Vagina (tissue), 2 donors: Measurements from ENCODE around the gene HSD3B1. TPM values are rescaled to one million over a fixed set of nuclear protein-coding genes. Genes with fewer than 3 reads are reported as not detected.
A peak's percentile ranks its signal among the peaks of the same experiment; 100 is the strongest.
"Not testable (repeated sequence)": the region's sequence is repeated elsewhere in the genome, so short reads cannot be mapped to it uniquely, and the experiment has no call there.

Experiments used
- DNase-seq, 2 donors: peaks; one replicate each; pipeline ENCODE4 v3.0.0-alpha.2; 2017; ENCODE audit errors: extremely low spot score in 2 of 2
- H3K27ac ChIP-seq: fragments of 200-600 bp; sonication (generic); one replicate; pipeline ENCODE4 v1.5.1; 2019
- H3K27me3 ChIP-seq: fragments of 200-600 bp; sonication (generic); one replicate; pipeline ENCODE4 v1.5.1; 2019
- H3K36me3 ChIP-seq, 2 donors: fragments of 200-600 bp; sonication (generic); one replicate each; pipeline ENCODE4 v1.5.1; 2017 to 2019
- H3K4me1 ChIP-seq: fragments of 200-600 bp; sonication (generic); one replicate; pipeline ENCODE4 v1.5.1; 2019
- H3K4me3 ChIP-seq, 2 donors: fragments of 200-600 bp; sonication (generic); 1 replicate in 1 of 2; 2 replicates in 1 of 2; pipeline ENCODE4 v1.5.1; 2016 to 2019
- H3K9me3 ChIP-seq: fragments of 200-600 bp; sonication (generic); one replicate; pipeline ENCODE4 v1.5.1; 2019
- CTCF ChIP-seq, 3 experiments: fragments of 450-650 bp in 2 of 3; fragments of 200-600 bp in 1 of 3; sonication (generic) in 1 of 3; IDR thresholded peaks; one replicate each; pipeline ENCODE4 v1.5.1; 2017 to 2019; ENCODE audit warnings: antibody characterized with exemption in 3 of 3, mild to moderate bottlenecking in 2 of 3, moderate library complexity in 2 of 3
- POLR2A ChIP-seq, 2 donors: fragments of 450-650 bp; IDR thresholded peaks; one replicate each; pipeline ENCODE4 v1.6.1; 2017; ENCODE audit warnings: antibody characterized with exemption in 2 of 2, mild to moderate bottlenecking in 2 of 2, moderate library complexity in 2 of 2
- POLR2AphosphoS5 ChIP-seq, 2 donors: sonication (generic); formaldehyde crosslinking; IDR thresholded peaks; one replicate each; pipeline ENCODE4 v1.9.0; 2017; ENCODE audit warnings: antibody characterized with exemption in 2 of 2, mild to moderate bottlenecking in 2 of 2, low read depth in 1 of 2; ENCODE audit not compliant: insufficient read depth in 1 of 2
- intact Hi-C: fragments of 100-400 bp; cut with DNase I; formaldehyde crosslinking; loops from one replicate; pipeline ENCODE4 v1.15.1; 2023
- total RNA-seq: library from RNA; depleted of rRNA; stranded (reverse); fragments of >200 nt; gene quantifications from one replicate; pipeline ENCODE4 v1.2.3, GENCODE V29; 2016

The HSD3B1 gene
- total RNA-seq, 1 donor from 2014 or later, result not detected

DNA sequence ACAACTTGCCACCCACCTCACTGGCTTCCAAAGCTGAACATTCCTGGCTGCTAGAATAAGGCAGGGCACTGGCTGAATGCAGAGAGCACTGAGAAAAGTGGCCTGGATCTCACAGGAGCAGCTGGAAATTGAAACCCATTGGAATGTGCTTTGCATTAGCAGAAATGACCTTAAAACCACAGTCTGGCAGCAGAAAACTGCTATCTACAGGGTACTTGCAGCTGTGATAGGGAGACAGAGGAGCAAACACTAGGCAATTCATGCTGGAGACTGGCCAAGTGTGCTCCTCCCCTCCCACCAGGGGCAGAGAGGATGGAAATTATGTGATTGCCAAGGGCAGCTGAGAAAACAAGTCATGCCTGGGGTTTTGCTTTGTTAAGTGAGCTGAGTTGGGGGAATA, 47.2 kb downstream of the HSD3B1 start:
- Histone ChIP-seq H3K36me3 (no peaks in the 10 kb centered on the region), H3K9me3 (no peaks in the 10 kb centered on the region), H3K4me1 (no peaks in the 10 kb centered on the region), H3K4me3 (no peak overlapping the region), H3K27me3 (no peaks in the 10 kb centered on the region), H3K27ac (no peak overlapping the region)
- intact Hi-C loops, result loop anchor here (10.0 kb wide), 1 partner anchor 1509 kb away; no protein-coding TSS in a partner anchor
- DNase-seq, result peak in 1 of 2 donors; percentile 52
- TF ChIP-seq POLR2AphosphoS5 (IDR thresholded peaks at IDR 0.05; ENCODE audit: insufficient read depth in 1 of 2, low read depth in 1 of 2), result no peak
- TF ChIP-seq POLR2A (IDR thresholded peaks at IDR 0.05), result no peak
- no peak for TF ChIP-seq CTCF (IDR thresholded peaks at IDR 0.05)

DNA sequence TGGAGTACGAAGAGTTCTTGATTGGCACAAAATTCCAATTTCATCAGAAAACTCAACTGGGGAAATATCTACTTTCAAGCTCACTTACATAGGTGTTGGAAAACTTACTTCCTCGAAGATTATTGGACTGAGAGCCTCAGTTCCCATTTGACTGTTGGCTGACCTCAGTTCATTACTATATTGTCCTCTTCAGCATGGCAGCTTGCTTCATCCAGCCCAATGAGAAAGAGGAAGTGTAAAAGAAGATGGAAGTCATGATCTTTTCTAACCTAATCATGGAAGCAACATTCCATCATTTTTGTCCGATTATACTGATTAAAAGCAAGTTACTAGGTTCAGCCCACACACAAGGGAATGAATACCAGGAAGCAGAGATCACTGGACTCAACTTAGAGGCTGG, 49.4 kb downstream of the HSD3B1 start:
- Histone ChIP-seq H3K27me3 (no peaks in the 10 kb centered on the region), H3K27ac (no peak overlapping the region), H3K4me3 (no peak overlapping the region), H3K4me1 (no peaks in the 10 kb centered on the region), H3K9me3 (no peaks in the 10 kb centered on the region), H3K36me3 (no peaks in the 10 kb centered on the region)
- intact Hi-C loops, result loop anchor here (10.0 kb wide), 1 partner anchor 1512 kb away; no protein-coding TSS in a partner anchor
- no peak for TF ChIP-seq CTCF (IDR thresholded peaks at IDR 0.05)
- TF ChIP-seq POLR2A (IDR thresholded peaks at IDR 0.05), result no peak
- TF ChIP-seq POLR2AphosphoS5 (IDR thresholded peaks at IDR 0.05; ENCODE audit: insufficient read depth in 1 of 2, low read depth in 1 of 2), result no peak
- no peak for DNase-seq

- H3K4me1 ChIP-seq, H3K4me3 ChIP-seq, H3K27ac ChIP-seq, H3K27me3 ChIP-seq, DNase-seq, H3K9me3 ChIP-seq, H3K36me3 ChIP-seq, intact Hi-C loops: not testable (repeated sequence)
Observed at GRCh38 chr1:119560402-119560801, 53.4 kb downstream of the HSD3B1 start.

DNA sequence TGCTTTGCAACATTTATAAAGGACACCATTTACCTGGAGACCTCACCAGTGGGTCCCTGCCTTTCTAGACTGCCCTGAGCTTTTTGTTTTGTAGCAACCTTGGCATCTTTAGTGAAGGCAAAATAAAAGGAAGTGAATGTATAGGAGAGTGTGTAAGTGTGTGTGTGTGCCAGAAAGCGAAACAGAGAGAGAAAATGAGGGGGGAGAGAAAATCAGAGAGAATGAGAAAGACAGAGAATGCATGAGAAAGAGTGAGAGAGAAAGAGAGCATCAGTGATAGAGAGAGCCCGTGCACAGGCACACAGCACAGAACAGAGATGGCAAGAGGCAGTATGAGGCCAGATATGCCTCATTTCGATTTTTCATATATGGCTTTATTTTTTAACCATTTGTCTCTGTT, 57.5 kb downstream of the HSD3B1 start:
- intact Hi-C loops, result no loop called here
- no peak for DNase-seq
- H3K4me3 ChIP-seq, result no peak overlapping the region
- no peaks in the 10 kb centered on the region for H3K27me3 ChIP-seq
- H3K9me3 ChIP-seq, result no peaks in the 10 kb centered on the region
- no peak for TF ChIP-seq POLR2A (IDR thresholded peaks at IDR 0.05)
- no peak for TF ChIP-seq CTCF (IDR thresholded peaks at IDR 0.05)
- TF ChIP-seq POLR2AphosphoS5 (IDR thresholded peaks at IDR 0.05; ENCODE audit: insufficient read depth in 1 of 2, low read depth in 1 of 2), result no peak
- H3K27ac ChIP-seq, result no peak overlapping the region
- no peaks in the 10 kb centered on the region for H3K36me3 ChIP-seq
- no peaks in the 10 kb centered on the region for H3K4me1 ChIP-seq

Other genes with a start within 250 kb of the HSD3B1 start
- gene HAO2, start 138.4 kb upstream of the HSD3B1 start, total RNA-seq, result not detected
- gene HSD3B2, start 92.1 kb upstream of the HSD3B1 start, total RNA-seq, result 10.1 TPM
- 3.7 TPM for gene ZNF697, start 141.1 kb downstream of the HSD3B1 start, total RNA-seq
- 92.6 TPM for gene PHGDH, start 204.7 kb downstream of the HSD3B1 start, total RNA-seq